ENCODE measurements around the gene PRKCQ.
A peak's percentile ranks its signal among the peaks of the same experiment; 100 is the strongest.

PRKCQ gene

GRCh38 chr10:6518791-6519429, 61.2 kb downstream of the PRKCQ start:
- DNase-seq = no peak

- DNase-seq = no peak
Measured at GRCh38 chr10:6516929-6517284, 63.2 kb downstream of the PRKCQ start.

- no peak for DNase-seq
Measured at GRCh38 chr10:6516281-6516928, 63.7 kb downstream of the PRKCQ start.

GRCh38 chr10:6514844-6515780, 65.0 kb downstream of the PRKCQ start:
- peak; percentile 31 for DNase-seq

GRCh38 chr10:6514180-6514579, 65.9 kb downstream of the PRKCQ start:
- DNase-seq = no peak

- DNase-seq = no peak
Measured at GRCh38 chr10:6513476-6513875, 66.6 kb downstream of the PRKCQ start.

GRCh38 chr10:6512182-6512581, 67.9 kb downstream of the PRKCQ start:
- DNase-seq = no peak

- DNase-seq = no peak
Measured at GRCh38 chr10:6511347-6511746, 68.7 kb downstream of the PRKCQ start.

- DNase-seq = no peak
Measured at GRCh38 chr10:6507311-6507710, 72.8 kb downstream of the PRKCQ start.

GRCh38 chr10:6505300-6505699, 74.8 kb downstream of the PRKCQ start:
- DNase-seq = no peak

- DNase-seq = no peak
Measured at GRCh38 chr10:6504296-6504695, 75.8 kb downstream of the PRKCQ start.

- DNase-seq = no peak
Measured at GRCh38 chr10:6503171-6503570, 76.9 kb downstream of the PRKCQ start.

GRCh38 chr10:6501931-6502330, 78.1 kb downstream of the PRKCQ start:
- no peak for DNase-seq

GRCh38 chr10:6499974-6500373, 80.1 kb downstream of the PRKCQ start:
- DNase-seq = no peak

GRCh38 chr10:6498771-6499170, 81.3 kb downstream of the PRKCQ start:
- peak; percentile 32 for DNase-seq

- no peak for DNase-seq
Measured at GRCh38 chr10:6497620-6498019, 82.5 kb downstream of the PRKCQ start.

GRCh38 chr10:6494936-6495592, 85.0 kb downstream of the PRKCQ start:
- DNase-seq = peak; percentile 52

GRCh38 chr10:6494442-6494819, 85.6 kb downstream of the PRKCQ start:
- no peak for DNase-seq

- no peak for DNase-seq
Measured at GRCh38 chr10:6493521-6494441, 86.3 kb downstream of the PRKCQ start.

GRCh38 chr10:6492896-6493295, 87.2 kb downstream of the PRKCQ start:
- DNase-seq = no peak

- DNase-seq = peak; percentile 66
Measured at GRCh38 chr10:6491841-6492609, 88.1 kb downstream of the PRKCQ start.

Data from CD4-positive, alpha-beta T cell treated with Interleukin-15 for 1 hour (primary cell).